Subcutaneous adipose tissue (tissue), 4 donors: ENCODE results near the gene MMP23B. TPM values are rescaled to one million over a fixed set of nuclear protein-coding genes. Genes with fewer than 3 reads are reported as not detected.
"Not testable (repeated sequence)": the region's sequence is repeated elsewhere in the genome, so short reads cannot be mapped to it uniquely, and the experiment has no call there.

Experiments used
- total RNA-seq, 4 donors: library from RNA; depleted of rRNA; stranded (reverse); fragments of >200 nt; gene quantifications; one replicate each; pipeline ENCODE4 v1.1.0, GENCODE V29; 2016
- TF ChIP-seq, protein P1 (sequence below): fragments of 450-650 bp; IDR thresholded peaks from one replicate; pipeline ENCODE4 v1.5.1; 2016; ENCODE audit warnings: low read depth, mild to moderate bottlenecking, control low read depth, antibody characterized with exemption, moderate library complexity

The MMP23B gene
- total RNA-seq, 4 donors from 2014 or later: 0.66 to 9.2 (median 2.2) TPM

DNA sequence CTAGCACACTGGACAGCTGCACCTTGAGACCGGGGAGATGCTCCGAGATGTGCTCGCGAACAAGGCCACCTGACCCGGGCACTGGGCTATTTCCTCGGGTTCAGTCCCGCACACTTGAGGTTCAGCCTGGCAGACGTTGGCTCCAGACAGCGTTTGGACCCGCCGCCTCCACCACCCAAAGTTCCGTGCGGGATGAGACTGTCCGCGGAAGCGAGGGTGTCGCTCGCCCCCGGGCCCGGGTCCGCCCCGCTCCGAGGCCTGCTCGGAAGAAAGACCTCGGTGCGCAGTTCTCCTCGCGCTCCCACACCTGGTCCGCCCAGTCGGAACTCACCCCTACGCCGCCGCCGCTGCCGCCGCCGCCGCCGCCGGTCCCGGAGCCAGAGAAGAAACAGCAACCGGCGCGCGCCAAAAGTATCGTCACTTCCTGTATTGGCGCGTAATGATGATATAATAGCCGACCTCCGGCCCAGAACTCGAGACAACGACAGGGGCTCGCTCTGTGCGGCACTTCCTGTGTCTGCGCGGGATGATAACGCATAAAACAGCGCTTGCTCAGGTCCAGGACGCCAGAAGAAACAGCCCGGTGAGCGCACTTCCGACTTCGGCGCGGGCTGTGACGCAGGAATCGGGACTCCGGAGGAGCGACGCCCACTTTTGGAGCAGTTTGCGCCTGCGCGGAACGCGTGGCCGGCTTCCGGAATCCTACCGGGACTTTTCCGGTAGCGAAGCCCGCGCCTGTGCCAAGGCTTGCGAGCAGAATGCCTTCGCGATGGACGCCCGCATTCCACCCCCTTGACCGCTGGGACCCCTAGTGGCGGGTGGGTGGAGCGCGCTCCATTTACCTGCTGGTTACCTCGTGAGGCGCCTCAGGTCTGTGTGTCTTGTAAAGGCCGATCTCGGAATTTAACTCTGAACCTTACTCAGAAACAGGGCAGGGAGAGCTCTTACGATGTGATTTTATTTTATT, 26.9 kb downstream of the MMP23B start, which contains the start of gene CDK11B:
TSS of gene CDK11B (minus strand) at position 422 of the 967 bp plus-strand sequence. CDS start 1,519 bp downstream, outside the sequence.
- TF ChIP-seq, protein P1, sequence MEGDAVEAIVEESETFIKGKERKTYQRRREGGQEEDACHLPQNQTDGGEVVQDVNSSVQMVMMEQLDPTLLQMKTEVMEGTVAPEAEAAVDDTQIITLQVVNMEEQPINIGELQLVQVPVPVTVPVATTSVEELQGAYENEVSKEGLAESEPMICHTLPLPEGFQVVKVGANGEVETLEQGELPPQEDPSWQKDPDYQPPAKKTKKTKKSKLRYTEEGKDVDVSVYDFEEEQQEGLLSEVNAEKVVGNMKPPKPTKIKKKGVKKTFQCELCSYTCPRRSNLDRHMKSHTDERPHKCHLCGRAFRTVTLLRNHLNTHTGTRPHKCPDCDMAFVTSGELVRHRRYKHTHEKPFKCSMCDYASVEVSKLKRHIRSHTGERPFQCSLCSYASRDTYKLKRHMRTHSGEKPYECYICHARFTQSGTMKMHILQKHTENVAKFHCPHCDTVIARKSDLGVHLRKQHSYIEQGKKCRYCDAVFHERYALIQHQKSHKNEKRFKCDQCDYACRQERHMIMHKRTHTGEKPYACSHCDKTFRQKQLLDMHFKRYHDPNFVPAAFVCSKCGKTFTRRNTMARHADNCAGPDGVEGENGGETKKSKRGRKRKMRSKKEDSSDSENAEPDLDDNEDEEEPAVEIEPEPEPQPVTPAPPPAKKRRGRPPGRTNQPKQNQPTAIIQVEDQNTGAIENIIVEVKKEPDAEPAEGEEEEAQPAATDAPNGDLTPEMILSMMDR: not testable (repeated sequence)

DNA sequence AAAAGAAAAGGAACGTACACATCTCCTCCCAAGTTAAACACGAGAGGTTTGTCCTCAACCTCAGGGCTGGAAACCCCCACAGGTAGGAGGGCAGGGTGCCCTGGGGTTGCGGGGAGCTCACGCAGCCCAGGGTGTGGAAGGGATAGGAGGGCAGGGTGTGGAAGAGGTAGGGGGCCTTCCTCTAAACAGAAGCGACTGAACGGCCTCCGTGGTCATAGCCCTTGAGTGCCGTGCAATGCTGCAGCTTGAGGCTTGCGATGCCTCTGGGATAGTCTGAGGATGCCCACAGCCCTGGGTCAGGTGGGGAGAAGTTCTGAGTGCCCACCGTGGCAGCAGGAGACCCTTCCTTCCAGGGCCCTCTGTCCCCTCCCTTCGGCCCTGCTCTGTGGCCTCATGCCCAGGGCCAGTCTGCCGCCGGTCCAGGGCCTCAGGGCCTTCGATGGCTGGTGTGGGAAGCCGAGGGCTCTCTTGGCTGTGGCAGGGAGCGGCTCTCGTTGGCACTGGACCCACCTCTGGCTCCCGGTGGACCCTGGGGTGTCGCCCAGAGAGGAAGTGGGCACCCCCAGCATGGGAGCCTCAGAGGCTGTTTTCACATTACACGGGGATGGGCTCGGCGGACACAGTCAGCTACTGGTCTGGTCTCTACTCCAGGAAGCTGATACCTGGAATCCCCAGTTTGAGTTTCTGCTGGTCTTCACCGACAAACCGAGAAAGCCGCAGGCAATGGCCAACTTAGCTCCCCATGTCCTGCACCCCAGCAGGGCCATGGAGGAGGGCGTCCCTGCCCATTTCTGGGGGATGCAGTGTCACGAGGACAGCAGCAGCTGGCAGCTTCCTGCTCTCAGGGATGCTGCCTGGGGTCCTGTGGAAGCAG, 33.2 kb downstream of the MMP23B start:
- TF ChIP-seq, protein P1: no peak

DNA sequence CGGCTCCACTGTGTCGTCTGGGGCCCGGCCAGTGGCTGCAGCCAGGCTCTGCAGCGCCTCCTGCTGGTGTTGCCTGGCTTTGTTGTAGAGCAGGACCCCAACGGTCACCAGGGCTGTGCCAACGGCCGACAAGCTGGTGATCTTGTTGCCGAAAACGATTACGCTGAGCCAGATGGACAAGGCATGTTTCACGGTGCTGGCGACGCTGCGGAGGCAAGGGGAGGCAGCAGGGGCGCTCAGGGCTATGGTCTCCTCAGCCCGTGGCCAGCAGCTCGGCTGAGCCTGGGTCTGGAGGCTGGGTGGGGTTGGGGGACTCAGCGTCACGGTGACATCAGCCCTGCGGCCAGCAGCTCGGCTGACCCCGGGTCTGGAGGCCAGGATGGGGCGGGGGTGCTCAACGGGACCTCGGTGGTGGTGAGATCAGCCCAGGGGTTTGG, 33.9 kb downstream of the MMP23B start:
- TF ChIP-seq, protein P1: no peak

DNA sequence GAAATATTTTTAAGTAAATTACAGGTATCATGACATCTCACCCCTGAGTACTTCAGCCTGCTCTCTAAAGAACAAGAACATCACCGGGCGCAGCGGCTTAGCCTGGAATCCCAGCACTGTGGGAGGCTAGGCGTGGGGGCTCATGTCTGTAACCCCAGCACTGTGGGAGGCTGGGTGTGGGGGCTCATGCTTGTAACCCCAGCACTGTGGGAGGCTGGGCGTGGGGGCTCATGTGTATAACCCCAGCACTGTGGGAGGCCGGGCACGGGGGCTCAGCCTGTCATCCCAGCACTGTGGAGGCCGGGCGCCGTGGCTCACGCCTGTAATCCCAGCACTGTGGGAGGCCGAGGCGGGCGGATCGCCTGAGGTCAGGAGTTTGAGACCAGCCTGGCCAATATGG, 34.6 kb downstream of the MMP23B start:
- TF ChIP-seq, protein P1: no peak

DNA sequence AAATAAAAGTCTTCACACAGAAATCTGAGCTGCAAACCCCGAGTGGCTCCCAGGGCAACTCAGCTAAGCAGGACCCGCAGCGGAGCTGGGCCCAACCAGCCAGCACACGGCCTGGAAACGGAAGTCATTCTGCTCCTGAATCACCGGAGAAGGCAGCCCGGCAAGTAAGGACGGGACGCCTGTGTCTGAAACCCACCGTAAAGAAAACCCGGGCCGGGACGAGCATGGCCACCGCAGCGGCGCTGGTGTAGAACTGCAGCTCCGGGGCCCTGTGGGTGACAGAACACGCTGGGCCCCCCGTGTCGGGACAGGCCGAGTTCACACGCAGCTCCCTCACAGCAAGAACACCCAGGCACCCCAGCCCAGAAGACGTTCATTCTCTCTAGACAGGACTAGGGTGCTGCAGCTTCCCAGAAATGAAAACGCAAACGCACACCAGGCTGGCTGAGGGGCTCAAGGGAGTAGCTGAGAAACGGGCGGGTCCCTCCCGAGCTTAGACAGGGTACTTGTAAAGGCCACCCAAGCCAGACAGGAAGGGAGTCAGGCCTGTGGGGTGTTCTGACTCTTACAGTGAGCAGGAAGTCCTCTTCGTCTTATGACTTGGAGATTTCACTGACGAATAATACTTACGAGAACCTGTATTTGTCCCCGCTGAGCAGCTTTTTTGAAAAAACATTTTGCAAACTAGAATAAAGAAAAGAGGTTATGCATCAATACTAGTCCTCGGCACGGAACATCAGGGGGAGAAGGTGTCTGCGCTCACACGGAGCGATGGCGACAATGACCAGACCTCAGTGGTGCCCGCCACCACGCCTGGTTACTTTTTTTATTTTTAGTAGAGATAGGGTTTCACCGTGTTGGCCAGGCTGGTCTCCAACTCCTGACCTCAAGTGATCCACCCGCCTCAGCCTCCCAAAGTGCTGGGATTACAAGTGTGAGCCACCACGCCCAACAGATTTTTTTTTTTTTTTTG, 37.8 kb downstream of the MMP23B start:
- TF ChIP-seq, protein P1: no peak

DNA sequence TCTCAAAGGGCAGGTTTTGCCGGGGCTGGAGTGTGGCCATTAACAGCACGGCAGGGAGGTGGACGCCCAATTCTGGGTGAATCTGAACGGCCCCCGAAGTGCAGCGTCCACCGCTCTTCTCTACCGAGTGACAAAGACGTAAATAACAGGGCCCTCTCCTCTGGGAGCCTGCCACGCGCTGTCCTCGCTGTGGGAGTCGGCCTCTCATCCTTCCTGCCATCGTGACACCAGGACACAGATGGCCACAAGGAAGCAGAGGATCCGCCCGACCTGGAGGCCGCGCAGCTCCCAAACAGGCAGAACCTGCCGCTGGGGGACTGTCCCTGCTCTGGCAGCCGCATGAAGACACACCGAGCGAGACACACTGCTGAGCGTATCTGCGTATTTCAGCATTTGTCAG, 38.9 kb downstream of the MMP23B start:
- TF ChIP-seq, protein P1: no peak
